Coronary artery (tissue), 2 donors: ENCODE measurements around the gene ERH.

Experiments used
- DNase-seq: peaks from one replicate; pipeline ENCODE4 v3.0.0-alpha.2; 2017; ENCODE audit warnings: low spot score
- H3K27ac ChIP-seq, 2 donors: fragments of 200-600 bp; sonication (generic); one replicate each; pipeline ENCODE4 v1.5.1; 2016 to 2019
- H3K4me3 ChIP-seq: fragments of 200-600 bp; sonication (generic); 2 replicates; pipeline ENCODE4 v1.5.1; 2016; ENCODE audit warnings: mild to moderate bottlenecking, moderate library complexity
- CTCF ChIP-seq: fragments of 200-600 bp; sonication (generic); IDR thresholded peaks from one replicate; pipeline ENCODE4 v1.5.1; 2019; ENCODE audit warnings: antibody characterized with exemption

Gene ERH

GRCh38 chr14:69357544-69358200 is 40.4 kb downstream of the ERH start:
- Histone ChIP-seq H3K27ac (no peak overlapping the region), H3K4me3 (no peak overlapping the region)
- no peak for TF ChIP-seq CTCF
- DNase-seq = no peak

- Histone ChIP-seq H3K27ac (peak overlapping the region in 1 of 2 donors; percentile 78), H3K4me3 (no peak overlapping the region)
- no peak for TF ChIP-seq CTCF
- DNase-seq = no peak
Measured at GRCh38 chr14:69356903-69357543, 41.1 kb downstream of the ERH start.

GRCh38 chr14:69355607-69356281 is 42.4 kb downstream of the ERH start:
- no peak overlapping the region for H3K4me3 ChIP-seq
- TF ChIP-seq CTCF = no peak
- H3K27ac ChIP-seq = peak overlapping the region; percentile 78 to 83
- peak; percentile 81 for DNase-seq

- Histone ChIP-seq H3K27ac (peak overlapping the region; percentile 78 to 83), H3K4me3 (no peak overlapping the region)
- DNase-seq = no peak
- no peak for TF ChIP-seq CTCF
Measured at GRCh38 chr14:69355154-69355597, 42.9 kb downstream of the ERH start.

- Histone ChIP-seq H3K4me3 (no peak overlapping the region), H3K27ac (peak overlapping the region; percentile 78 to 83)
- TF ChIP-seq CTCF = no peak
- no peak for DNase-seq
Measured at GRCh38 chr14:69354383-69355153, 43.5 kb downstream of the ERH start.

GRCh38 chr14:69353168-69353567 is 44.9 kb downstream of the ERH start:
- no peak for DNase-seq
- H3K27ac ChIP-seq = no peak overlapping the region
- TF ChIP-seq CTCF = no peak
- no peak overlapping the region for H3K4me3 ChIP-seq
